Ovary (tissue), 3 donors: Measurements from ENCODE around the gene IMMP2L.

Experiments used
- CTCF ChIP-seq, 3 donors: fragments of 450-650 bp in 2 of 3; fragments of 200-600 bp in 1 of 3; IDR thresholded peaks; one replicate each; pipeline versions ENCODE4 v1.5.1 to v1.8.0; 2016 to 2022; ENCODE audit warnings: antibody characterized with exemption in 3 of 3, mild to moderate bottlenecking in 1 of 3
- EP300 ChIP-seq: sonication (generic); formaldehyde crosslinking; IDR thresholded peaks from one replicate; pipeline ENCODE4 v1.6.1; 2017; ENCODE audit warnings: antibody characterized with exemption
- donor health status: DM: no; HTN: no; CAD: no.

DNA sequence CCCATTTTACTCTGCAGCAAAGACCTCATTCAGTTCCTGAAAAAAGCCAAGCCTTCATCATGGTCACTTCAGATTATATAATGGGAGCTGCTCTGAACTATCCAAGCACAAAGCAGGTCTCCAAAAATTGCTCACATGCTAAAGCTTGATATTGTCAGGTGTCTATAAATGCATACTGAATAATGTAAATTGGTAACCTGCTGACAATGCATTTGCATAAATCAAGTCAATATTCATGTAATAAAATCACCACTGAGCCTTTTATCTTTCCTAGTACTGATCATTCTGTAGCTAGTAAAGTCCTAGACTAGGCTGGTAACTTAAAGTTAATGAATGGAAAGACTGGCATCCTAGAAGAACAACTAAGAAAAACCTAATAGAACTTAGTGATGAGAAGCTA, 188.3 kb downstream of the IMMP2L start:
- no peak for TF ChIP-seq EP300
- no peak for TF ChIP-seq CTCF (IDR thresholded peaks at IDR 0.05)
